WERI-Rb-1 (cell line): Measurements from ENCODE around the gene CRADD.

Source experiments
- DNase-seq: peaks from one replicate; pipeline ENCODE4 v3.0.0-alpha.2; 2020
- H3K27ac ChIP-seq: fragments of 250-450 bp; sonication (Bioruptor Pico); 2 replicates; pipeline ENCODE4 v1.5.1; 2020; ENCODE audit warnings: mild to moderate bottlenecking, moderate library complexity
- H3K27me3 ChIP-seq: fragments of 250-450 bp; sonication (Bioruptor Pico); 2 replicates; pipeline ENCODE4 v1.5.1; 2021; ENCODE audit warnings: mild to moderate bottlenecking, low read depth, moderate library complexity; ENCODE audit not compliant: insufficient read depth, severe bottlenecking
- H3K36me3 ChIP-seq: fragments of 250-450 bp; sonication (Bioruptor Pico); 2 replicates; pipeline ENCODE4 v1.5.1; 2020; ENCODE audit warnings: mild to moderate bottlenecking, moderate library complexity
- H3K4me3 ChIP-seq: 2 replicates; pipeline ENCODE4 v1.5.1; 2011; ENCODE audit warnings: low read depth, mild to moderate bottlenecking, control low read depth, low read length
- H3K9me3 ChIP-seq: fragments of 250-450 bp; sonication (Bioruptor Pico); 2 replicates; pipeline ENCODE4 v1.5.1; 2021; ENCODE audit warnings: mild to moderate bottlenecking, moderate library complexity; ENCODE audit not compliant: severe bottlenecking
- CTCF ChIP-seq: IDR thresholded peaks from 2 replicates; pipeline ENCODE4 v1.5.1; 2011; ENCODE audit warnings: low read depth, mild to moderate bottlenecking, control low read depth, inconsistent platforms, low read length

The CRADD gene

GRCh38 chr12:93679308-93679925 is 2.2 kb downstream of the CRADD start:
- Histone ChIP-seq H3K9me3 (no peaks in the 10 kb centered on the region), H3K27ac (no peak overlapping the region), H3K4me3 (no peak overlapping the region), H3K27me3 (no peaks in the 10 kb centered on the region), H3K36me3 (no peaks in the 10 kb centered on the region; the same call in 1 of the 2 replicates)
- DNase-seq: no peak
- TF ChIP-seq CTCF: no peak

- no peak for DNase-seq
- no peak overlapping the region for H3K4me3 ChIP-seq
- no peaks in the 10 kb centered on the region for H3K9me3 ChIP-seq
- H3K27ac ChIP-seq: no peak overlapping the region
- no peak for TF ChIP-seq CTCF
- H3K36me3 ChIP-seq: no peaks in the 10 kb centered on the region; the same call in 1 of the 2 replicates
- H3K27me3 ChIP-seq: no peaks in the 10 kb centered on the region
These were observed 2.8 kb downstream of the CRADD start for GRCh38 chr12:93680006-93680405.

- peak; percentile 77 for DNase-seq
- no peak for TF ChIP-seq CTCF
- Histone ChIP-seq H3K36me3 (no peaks in the 10 kb centered on the region), H3K9me3 (no peaks in the 10 kb centered on the region), H3K4me3 (no peak overlapping the region), H3K27me3 (no peaks in the 10 kb centered on the region), H3K27ac (peak overlapping the region; percentile 55)
These were observed 5.7 kb downstream of the CRADD start for GRCh38 chr12:93682846-93683261.

- no peaks in the 10 kb centered on the region for H3K9me3 ChIP-seq
- no peak overlapping the region for H3K4me3 ChIP-seq
- H3K36me3 ChIP-seq: no peaks in the 10 kb centered on the region
- peak overlapping the region; percentile 55 for H3K27ac ChIP-seq
- no peaks in the 10 kb centered on the region for H3K27me3 ChIP-seq
- no peak for TF ChIP-seq CTCF
- peak; percentile 20 for DNase-seq
These were observed 6.2 kb downstream of the CRADD start for GRCh38 chr12:93683410-93683809.

- H3K4me3 ChIP-seq: no peak overlapping the region
- DNase-seq: no peak
- no peaks in the 10 kb centered on the region for H3K9me3 ChIP-seq
- TF ChIP-seq CTCF: no peak
- no peaks in the 10 kb centered on the region for H3K27me3 ChIP-seq
- H3K36me3 ChIP-seq: no peaks in the 10 kb centered on the region
- no peak overlapping the region for H3K27ac ChIP-seq
These were observed 7.5 kb downstream of the CRADD start for GRCh38 chr12:93684716-93685115.

- TF ChIP-seq CTCF: no peak
- Histone ChIP-seq H3K9me3 (no peaks in the 10 kb centered on the region), H3K4me3 (no peak overlapping the region), H3K36me3 (no peaks in the 10 kb centered on the region), H3K27me3 (no peaks in the 10 kb centered on the region), H3K27ac (no peak overlapping the region)
- no peak for DNase-seq
These were observed 9.6 kb downstream of the CRADD start for GRCh38 chr12:93686572-93687356.
